GM12878 (cell line): ENCODE data around the gene ECI1.

Experiments
- EP300 ChIP-seq, 2 experiments: fragments of 150-350 bp in 1 of 2; IDR thresholded peaks; 2 replicates each; pipeline ENCODE4 v1.6.1; 2011 to 2012; ENCODE audit warnings: low read depth in 2 of 2, low read length in 2 of 2, borderline replicate concordance in 1 of 2, improper control_type of control experiment in 1 of 2, inconsistent platforms in 1 of 2; ENCODE audit not compliant: control insufficient read depth in 1 of 2
- TF ChIP-seq, protein P1 (sequence below): fragments of 450-650 bp; IDR thresholded peaks from 2 replicates; pipeline ENCODE4 v1.6.1; 2017; ENCODE audit warnings: mild to moderate bottlenecking, moderate library complexity

DNA sequence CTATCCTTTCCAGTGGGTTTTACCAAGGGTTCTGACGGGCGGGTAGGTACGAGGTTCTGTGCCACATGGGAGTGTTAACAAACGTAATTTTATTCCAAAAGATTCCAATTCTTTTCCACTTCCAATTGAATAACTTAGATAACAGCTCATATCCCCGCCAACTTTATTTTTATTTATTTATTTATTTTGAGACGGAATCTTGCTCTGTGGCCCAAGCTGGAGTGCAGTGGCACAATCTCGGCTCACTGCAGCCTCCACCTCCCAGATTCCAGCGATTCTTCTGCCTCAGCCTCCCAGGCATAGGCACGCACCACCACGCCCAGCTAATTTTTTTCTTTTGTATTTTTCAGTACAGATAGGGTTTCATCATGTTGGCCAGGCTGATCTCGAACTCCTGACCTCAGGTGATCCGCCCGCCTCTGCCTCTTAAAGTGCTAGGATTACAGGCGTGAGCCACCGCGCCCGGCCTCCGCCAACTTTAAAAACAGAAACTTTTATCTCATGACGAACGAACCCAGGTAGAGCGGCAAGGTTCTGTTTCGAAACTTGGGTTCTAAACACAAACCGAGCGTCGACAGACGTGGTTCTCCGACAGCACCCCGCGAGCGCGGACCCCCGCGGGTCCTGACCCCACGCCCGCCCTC, 613 bp downstream of the ECI1 start:
- no peak for TF ChIP-seq EP300 (IDR thresholded peaks at IDR 0.05; ENCODE audit: borderline replicate concordance in 1 of 2, control insufficient read depth in 1 of 2, low read depth in 2 of 2, low read length in 2 of 2)
- TF ChIP-seq, protein P1, sequence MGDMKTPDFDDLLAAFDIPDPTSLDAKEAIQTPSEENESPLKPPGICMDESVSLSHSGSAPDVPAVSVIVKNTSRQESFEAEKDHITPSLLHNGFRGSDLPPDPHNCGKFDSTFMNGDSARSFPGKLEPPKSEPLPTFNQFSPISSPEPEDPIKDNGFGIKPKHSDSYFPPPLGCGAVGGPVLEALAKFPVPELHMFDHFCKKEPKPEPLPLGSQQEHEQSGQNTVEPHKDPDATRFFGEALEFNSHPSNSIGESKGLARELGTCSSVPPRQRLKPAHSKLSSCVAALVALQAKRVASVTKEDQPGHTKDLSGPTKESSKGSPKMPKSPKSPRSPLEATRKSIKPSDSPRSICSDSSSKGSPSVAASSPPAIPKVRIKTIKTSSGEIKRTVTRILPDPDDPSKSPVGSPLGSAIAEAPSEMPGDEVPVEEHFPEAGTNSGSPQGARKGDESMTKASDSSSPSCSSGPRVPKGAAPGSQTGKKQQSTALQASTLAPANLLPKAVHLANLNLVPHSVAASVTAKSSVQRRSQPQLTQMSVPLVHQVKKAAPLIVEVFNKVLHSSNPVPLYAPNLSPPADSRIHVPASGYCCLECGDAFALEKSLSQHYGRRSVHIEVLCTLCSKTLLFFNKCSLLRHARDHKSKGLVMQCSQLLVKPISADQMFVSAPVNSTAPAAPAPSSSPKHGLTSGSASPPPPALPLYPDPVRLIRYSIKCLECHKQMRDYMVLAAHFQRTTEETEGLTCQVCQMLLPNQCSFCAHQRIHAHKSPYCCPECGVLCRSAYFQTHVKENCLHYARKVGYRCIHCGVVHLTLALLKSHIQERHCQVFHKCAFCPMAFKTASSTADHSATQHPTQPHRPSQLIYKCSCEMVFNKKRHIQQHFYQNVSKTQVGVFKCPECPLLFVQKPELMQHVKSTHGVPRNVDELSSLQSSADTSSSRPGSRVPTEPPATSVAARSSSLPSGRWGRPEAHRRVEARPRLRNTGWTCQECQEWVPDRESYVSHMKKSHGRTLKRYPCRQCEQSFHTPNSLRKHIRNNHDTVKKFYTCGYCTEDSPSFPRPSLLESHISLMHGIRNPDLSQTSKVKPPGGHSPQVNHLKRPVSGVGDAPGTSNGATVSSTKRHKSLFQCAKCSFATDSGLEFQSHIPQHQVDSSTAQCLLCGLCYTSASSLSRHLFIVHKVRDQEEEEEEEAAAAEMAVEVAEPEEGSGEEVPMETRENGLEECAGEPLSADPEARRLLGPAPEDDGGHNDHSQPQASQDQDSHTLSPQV, result no peak
